ENCODE data around the gene SLC18B1. TPM values are rescaled to one million over a fixed set of nuclear protein-coding genes. Genes with fewer than 3 reads are reported as not detected.

Gene SLC18B1
- total and polyA plus RNA-seq, 10 of the 15 experiments (the other 5 are each of a cell fraction or from before 2014, with no cell fraction given) = 3.5 to 11.8 (median 7.1) TPM

DNA sequence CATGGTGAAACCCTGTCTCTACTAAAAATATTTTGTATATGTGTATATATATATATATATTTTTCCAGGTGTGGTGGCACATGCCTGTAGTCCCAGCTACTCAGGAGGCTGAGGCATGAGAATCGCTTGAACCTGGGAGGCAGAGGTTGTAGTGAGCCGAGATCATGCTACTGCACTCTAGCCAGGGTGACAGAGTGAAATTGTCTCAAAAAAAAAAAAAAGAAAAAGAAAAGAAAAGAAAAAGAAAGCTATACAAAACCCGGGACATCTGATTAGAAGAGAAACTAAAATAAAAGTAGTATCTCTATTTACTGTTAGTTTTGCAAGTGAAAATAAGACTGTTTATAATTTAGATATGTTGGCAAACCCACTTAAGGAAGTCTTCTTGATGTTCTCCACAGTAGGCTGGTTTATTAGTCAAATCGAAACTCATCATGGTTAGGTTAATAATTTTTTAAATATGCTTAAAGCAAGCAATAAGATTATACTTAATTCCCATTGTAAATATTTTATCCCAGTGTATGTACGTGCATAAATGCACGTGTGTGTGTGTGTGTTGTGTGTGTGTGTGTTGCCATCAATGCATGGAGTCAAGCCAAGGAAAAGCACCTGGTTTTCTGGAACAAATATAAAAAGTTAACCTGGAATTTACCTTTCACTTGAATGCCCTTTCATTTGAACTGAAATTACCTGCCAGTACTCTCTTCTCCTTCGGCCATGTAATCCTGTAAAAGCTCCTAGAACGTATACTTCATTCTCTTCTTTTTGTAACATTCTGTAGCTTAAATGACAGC, 47.8 kb downstream of the SLC18B1 start (continued):
- TF ChIP-seq, protein P1, sequence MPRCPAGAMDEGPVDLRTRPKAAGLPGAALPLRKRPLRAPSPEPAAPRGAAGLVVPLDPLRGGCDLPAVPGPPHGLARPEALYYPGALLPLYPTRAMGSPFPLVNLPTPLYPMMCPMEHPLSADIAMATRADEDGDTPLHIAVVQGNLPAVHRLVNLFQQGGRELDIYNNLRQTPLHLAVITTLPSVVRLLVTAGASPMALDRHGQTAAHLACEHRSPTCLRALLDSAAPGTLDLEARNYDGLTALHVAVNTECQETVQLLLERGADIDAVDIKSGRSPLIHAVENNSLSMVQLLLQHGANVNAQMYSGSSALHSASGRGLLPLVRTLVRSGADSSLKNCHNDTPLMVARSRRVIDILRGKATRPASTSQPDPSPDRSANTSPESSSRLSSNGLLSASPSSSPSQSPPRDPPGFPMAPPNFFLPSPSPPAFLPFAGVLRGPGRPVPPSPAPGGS (IDR thresholded peaks at IDR 0.05; ENCODE audit: borderline replicate concordance, insufficient read depth, low read depth, low read length, poor library complexity, severe bottlenecking) = no peak
- TF ChIP-seq NR2C1 (IDR thresholded peaks at IDR 0.05) (no peak), MEF2B (IDR thresholded peaks at IDR 0.05; ENCODE audit: partially characterized antibody, poor library complexity, severe bottlenecking) (peak; percentile 24), IKZF1 (conservative IDR thresholded peaks at IDR 0.05) (peak; percentile 61; the same call in 1 of the 2 replicates), NRF1 (conservative IDR thresholded peaks at IDR 0.05; ENCODE audit: low read depth, low read length) (no peak), YBX1 (IDR thresholded peaks at IDR 0.05) (no peak), ZNF217 (IDR thresholded peaks at IDR 0.05) (no peak; the same call in 1 of the 2 replicates), TARDBP (IDR thresholded peaks at IDR 0.05; ENCODE audit: borderline replicate concordance) (no peak), TCF3 (IDR thresholded peaks at IDR 0.05; ENCODE audit: borderline replicate concordance, insufficient read depth, low read depth, low read length) (no peak), RCOR1 (conservative IDR thresholded peaks at IDR 0.05; ENCODE audit: low read depth, low read length) (no peak), SP1 (IDR thresholded peaks at IDR 0.05; ENCODE audit: low read depth, low read length) (no peak), JUND (IDR thresholded peaks at IDR 0.05; ENCODE audit: low read depth, low read length) (peak; percentile 78), RAD51 (IDR thresholded peaks at IDR 0.05) (no peak), RFX5 (IDR thresholded peaks at IDR 0.05; ENCODE audit: low read depth, low read length) (no peak), NR2C2 (IDR thresholded peaks at IDR 0.05; ENCODE audit: borderline replicate concordance, control insufficient read depth, insufficient read length, low read depth) (no peak)
- TF ChIP-seq, protein P2, sequence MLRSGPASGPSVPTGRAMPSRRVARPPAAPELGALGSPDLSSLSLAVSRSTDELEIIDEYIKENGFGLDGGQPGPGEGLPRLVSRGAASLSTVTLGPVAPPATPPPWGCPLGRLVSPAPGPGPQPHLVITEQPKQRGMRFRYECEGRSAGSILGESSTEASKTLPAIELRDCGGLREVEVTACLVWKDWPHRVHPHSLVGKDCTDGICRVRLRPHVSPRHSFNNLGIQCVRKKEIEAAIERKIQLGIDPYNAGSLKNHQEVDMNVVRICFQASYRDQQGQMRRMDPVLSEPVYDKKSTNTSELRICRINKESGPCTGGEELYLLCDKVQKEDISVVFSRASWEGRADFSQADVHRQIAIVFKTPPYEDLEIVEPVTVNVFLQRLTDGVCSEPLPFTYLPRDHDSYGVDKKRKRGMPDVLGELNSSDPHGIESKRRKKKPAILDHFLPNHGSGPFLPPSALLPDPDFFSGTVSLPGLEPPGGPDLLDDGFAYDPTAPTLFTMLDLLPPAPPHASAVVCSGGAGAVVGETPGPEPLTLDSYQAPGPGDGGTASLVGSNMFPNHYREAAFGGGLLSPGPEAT (IDR thresholded peaks at IDR 0.05; ENCODE audit: low read depth) = peak; percentile 56; the same call in 1 of the 2 replicates
- TF ChIP-seq, protein P3, sequence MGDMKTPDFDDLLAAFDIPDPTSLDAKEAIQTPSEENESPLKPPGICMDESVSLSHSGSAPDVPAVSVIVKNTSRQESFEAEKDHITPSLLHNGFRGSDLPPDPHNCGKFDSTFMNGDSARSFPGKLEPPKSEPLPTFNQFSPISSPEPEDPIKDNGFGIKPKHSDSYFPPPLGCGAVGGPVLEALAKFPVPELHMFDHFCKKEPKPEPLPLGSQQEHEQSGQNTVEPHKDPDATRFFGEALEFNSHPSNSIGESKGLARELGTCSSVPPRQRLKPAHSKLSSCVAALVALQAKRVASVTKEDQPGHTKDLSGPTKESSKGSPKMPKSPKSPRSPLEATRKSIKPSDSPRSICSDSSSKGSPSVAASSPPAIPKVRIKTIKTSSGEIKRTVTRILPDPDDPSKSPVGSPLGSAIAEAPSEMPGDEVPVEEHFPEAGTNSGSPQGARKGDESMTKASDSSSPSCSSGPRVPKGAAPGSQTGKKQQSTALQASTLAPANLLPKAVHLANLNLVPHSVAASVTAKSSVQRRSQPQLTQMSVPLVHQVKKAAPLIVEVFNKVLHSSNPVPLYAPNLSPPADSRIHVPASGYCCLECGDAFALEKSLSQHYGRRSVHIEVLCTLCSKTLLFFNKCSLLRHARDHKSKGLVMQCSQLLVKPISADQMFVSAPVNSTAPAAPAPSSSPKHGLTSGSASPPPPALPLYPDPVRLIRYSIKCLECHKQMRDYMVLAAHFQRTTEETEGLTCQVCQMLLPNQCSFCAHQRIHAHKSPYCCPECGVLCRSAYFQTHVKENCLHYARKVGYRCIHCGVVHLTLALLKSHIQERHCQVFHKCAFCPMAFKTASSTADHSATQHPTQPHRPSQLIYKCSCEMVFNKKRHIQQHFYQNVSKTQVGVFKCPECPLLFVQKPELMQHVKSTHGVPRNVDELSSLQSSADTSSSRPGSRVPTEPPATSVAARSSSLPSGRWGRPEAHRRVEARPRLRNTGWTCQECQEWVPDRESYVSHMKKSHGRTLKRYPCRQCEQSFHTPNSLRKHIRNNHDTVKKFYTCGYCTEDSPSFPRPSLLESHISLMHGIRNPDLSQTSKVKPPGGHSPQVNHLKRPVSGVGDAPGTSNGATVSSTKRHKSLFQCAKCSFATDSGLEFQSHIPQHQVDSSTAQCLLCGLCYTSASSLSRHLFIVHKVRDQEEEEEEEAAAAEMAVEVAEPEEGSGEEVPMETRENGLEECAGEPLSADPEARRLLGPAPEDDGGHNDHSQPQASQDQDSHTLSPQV (IDR thresholded peaks at IDR 0.05) = no peak
- TF ChIP-seq, protein P4, sequence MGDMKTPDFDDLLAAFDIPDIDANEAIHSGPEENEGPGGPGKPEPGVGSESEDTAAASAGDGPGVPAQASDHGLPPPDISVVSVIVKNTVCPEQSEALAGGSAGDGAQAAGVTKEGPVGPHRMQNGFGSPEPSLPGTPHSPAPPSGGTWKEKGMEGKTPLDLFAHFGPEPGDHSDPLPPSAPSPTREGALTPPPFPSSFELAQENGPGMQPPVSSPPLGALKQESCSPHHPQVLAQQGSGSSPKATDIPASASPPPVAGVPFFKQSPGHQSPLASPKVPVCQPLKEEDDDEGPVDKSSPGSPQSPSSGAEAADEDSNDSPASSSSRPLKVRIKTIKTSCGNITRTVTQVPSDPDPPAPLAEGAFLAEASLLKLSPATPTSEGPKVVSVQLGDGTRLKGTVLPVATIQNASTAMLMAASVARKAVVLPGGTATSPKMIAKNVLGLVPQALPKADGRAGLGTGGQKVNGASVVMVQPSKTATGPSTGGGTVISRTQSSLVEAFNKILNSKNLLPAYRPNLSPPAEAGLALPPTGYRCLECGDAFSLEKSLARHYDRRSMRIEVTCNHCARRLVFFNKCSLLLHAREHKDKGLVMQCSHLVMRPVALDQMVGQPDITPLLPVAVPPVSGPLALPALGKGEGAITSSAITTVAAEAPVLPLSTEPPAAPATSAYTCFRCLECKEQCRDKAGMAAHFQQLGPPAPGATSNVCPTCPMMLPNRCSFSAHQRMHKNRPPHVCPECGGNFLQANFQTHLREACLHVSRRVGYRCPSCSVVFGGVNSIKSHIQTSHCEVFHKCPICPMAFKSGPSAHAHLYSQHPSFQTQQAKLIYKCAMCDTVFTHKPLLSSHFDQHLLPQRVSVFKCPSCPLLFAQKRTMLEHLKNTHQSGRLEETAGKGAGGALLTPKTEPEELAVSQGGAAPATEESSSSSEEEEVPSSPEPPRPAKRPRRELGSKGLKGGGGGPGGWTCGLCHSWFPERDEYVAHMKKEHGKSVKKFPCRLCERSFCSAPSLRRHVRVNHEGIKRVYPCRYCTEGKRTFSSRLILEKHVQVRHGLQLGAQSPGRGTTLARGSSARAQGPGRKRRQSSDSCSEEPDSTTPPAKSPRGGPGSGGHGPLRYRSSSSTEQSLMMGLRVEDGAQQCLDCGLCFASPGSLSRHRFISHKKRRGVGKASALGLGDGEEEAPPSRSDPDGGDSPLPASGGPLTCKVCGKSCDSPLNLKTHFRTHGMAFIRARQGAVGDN (IDR thresholded peaks at IDR 0.05) = no peak

Measured in GM12878 (cell line).